ENCODE results near the gene HEG1.
"Not testable (repeated sequence)": the region's sequence is repeated elsewhere in the genome, so short reads cannot be mapped to it uniquely, and the experiment has no call there.

Gene HEG1

DNA sequence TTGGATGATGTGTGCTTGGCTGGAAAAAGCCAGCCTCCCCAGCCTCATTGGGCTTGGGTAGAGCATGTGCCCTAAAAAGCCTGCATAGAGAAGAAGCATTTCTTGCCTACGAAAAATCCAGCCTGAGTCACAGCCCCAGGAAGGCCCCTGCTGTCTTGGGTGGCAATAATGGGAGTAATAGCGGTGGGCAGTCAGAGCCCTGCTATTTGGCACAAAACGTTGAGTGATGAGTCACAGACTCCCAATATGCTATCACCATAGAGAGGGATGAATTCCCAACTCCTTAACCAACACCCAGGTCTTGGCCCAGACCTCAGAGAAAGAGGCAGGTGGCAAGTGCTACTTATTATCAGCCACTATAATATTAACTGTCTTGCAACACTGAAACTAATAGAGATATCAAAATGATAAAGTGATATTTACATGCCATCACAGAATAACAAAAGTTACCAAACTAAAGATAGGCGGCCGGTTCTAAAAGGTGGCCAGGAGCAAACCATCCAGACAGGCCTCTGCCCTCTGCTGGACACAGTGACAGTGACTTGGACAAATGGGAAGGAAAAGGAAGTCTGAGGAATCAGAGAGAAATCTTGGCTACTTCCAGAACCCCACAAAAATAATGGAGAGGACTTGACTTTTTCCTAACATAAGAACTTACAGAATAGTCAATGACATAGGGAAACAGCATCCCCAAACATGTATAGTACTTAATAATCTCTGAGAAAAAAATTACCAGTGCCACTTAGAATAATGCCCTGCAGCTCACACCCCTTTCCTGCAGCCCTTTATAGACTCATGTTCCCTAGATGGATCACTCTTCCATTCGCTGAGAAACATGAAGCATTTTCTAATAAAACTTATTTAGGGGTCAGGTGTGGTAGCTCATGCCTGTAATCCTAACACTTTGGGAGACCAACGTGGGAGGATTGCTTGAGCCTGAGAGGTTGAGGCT, 69.3 kb downstream of the HEG1 start:
- peak; percentile 39 for DNase-seq (ENCODE audit: low read depth, low spot score)

DNA sequence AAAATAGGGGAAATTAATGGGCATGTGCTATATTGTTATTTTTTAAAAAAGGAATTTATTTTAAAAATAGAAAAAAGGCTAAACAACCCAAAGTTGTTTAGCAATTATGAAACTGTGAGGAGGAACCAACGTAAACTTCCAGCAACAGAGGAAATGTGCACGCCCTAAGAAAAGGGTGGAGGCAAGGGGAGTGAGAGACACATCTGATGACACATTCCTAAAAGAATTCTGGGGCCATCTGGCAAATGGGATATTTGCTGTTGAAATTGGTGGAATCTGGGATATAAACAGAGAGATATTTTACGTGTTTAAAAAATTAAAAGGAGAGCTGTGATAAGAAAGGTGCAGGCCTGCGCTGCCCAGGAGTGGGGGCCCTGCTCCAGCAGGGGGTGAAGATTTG, 70.4 kb downstream of the HEG1 start:
- DNase-seq (ENCODE audit: low read depth, low spot score): no peak

DNA sequence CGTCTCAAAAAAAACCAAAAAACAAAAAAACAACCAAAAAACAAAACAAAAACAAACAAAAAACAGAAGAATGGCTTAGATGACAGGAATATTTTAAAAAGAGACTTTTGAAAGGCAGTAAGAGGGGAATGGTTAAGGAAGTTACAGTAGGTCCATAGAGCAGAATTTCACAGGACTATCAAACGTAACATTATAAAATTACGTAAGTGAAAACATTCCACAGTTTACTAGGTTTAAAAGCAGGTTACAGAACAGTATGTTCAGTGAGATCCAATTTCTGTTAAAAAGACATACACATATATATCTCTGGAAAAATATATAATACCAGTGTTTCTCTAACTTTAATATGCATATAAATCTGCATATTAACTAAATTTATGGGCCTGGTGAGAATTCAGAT, 71.0 kb downstream of the HEG1 start:
- no peak for DNase-seq (ENCODE audit: low read depth, low spot score)

DNA sequence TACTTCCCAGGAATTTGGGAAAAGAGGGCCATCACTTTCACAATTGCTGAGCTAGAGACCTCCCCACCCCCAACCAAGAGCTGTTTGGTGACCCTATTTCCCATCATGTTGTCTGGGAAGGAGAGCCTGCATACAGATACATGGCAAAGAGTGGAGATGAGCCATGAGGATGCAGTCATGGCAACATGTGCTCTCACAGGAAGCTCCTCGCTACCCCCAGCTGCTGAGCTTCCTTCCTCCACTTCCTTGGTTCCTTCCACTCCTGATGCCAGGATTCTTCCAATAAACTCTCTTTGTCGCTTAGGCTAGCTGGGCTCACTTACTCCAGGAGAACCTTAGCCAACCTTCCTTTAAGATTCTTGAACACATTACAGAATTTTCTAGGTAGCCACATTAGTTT, 72.9 kb downstream of the HEG1 start:
- no peak for DNase-seq (ENCODE audit: low read depth, low spot score)

DNA sequence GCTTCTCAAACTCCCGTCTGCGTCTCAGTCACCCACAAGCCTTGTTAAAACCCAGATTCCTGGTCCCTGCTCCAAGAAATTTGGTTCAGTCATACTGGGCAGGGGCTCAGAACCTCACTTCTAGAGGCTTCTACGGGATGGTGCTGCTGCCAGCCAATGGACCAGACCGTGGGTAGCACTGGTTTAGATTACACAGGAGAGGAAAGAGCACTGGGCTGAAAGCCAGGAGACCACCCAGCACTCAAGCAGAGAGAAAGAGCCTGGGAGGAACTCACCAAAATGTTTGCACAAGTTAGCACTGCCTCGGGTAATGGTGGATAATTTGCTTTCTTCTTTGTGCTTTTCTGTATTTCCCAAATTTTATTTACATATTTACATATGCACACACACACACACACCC, 74.3 kb downstream of the HEG1 start:
- no peak for DNase-seq (ENCODE audit: low read depth, low spot score)

DNA sequence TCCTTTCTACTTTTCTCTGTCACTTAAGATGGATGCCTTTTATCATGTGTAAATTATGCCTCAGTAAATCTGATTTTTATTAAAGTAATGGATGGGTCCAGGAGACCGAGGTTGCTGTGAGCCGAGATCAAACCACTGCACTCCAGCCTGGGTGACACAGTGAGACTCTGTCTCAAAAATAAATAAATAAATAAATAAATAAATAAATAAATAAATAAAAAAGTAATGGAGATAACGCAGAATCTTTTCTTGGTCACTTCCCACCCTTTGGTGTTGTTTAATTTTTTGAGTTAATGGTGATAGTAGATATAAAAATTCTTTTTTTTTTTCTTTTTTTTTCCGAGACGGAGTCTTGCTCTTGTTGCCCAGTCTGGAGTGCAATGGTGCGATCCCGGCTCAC, 77.2 kb downstream of the HEG1 start:
- no peak for DNase-seq (ENCODE audit: low read depth, low spot score)

DNA sequence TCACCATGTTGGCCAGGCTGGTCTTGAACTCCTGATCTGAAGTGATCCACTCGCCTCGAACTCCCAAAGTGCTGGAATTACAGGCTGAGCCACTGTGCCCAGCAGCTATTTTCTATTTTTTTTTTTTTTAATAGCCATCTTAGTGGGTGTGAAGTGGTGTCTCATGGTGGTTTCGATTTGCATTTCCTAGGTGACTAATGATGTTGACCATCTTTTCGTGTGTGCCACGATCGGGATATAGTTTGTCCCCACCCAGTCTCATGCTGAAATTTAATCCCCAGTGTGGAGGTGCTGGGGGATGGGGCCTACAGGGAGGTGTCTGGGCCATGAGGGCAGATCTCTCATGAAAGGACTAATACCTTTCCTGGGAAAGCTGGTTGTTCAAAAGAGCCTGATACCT, 79.4 kb downstream of the HEG1 start:
- DNase-seq (ENCODE audit: low read depth, low spot score): no peak

DNA sequence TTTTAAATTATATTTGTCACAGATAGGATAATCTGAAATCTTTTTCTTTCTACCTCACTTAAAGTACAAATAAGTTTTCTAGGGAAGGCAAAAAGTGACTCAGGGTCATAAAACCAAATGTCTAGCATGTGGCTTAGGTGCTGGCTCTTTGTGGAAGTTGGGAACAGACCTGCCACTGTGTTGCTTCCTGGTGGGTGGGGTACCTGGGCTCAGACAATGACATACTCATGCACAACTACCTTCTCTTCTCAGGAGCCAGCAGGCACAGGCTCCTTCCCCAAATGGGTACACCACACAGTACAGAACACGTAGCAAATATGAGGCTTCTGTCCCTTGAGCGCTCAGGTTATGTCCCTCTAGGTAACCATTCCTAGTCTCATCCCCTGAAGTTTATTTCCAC, 81.1 kb downstream of the HEG1 start:
- no peak for DNase-seq (ENCODE audit: low read depth, low spot score)

DNA sequence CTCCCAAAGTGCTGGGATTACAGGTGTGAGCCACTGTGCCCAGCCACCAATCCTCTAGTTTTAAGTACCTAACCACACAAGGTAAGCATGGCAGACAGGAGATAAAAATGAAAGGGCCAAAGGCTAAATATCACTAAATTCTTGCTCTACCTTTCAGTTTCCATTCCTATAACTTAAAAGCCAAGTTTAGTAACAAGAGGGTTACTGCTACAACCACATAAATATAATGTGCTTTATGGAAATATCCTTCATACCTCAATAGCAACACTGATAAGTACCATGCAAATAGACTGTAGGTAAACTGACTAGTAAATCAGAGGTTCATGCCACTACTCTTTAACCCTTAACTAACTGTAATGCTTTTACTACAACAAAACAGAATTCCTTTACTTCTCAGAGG, 82.5 kb downstream of the HEG1 start:
- no peak for DNase-seq (ENCODE audit: low read depth, low spot score)

DNA sequence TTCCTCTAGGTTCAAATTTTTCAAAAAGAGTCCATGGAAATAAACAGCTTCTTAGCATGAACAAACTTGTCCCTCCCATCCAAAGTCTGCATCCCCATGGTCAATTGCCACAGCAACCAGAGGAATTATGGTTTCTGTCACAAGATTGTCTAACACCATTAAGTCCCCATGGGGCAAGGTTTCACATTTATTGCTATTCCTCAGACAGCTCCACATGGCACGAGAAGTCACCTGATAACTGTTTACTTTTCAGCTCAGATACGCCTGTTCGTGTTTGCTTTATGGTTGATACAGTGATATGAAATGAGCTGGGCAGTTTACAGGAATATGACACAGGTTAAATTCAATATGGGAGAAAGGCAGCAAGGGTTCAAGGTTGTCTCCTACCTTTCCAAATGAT, 83.3 kb downstream of the HEG1 start:
- DNase-seq (ENCODE audit: low read depth, low spot score): no peak

DNA sequence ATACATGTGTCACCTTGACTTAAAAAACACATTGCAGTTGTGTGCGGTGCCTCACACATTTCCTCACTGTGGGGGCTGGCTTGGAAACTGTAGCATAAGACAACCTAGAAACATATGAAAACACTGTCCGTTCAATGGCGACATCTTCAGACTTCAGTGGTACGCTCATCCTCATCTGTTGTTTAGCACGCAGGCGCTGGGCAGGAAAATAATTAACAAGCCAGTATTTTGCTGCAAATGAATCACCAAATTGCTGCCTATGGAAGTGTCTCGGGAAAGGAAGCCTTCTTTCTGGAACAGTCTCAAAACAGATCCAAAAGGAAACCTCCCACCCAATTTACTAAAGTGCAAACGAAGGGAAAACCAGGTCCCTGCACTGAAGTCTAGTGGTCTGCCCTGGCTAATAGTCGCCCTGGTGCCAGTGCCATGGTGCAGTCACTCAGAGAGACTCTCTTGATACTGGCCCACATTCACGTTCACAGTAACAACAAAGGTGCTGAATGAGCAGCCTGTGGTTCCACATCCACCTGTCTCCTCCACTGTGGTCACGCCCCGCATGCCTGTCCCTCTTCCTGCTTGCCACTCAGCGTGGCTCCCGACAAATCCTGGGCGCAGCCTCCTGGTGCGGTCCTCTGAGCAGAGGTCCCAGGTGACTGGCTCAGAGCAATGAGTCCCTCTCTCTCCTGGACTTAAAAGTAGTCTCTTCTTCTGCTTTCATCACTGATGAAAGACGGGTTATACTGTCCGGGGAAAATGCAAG, 85.7 kb downstream of the HEG1 start:
- DNase-seq (ENCODE audit: low read depth, low spot score): no peak

DNA sequence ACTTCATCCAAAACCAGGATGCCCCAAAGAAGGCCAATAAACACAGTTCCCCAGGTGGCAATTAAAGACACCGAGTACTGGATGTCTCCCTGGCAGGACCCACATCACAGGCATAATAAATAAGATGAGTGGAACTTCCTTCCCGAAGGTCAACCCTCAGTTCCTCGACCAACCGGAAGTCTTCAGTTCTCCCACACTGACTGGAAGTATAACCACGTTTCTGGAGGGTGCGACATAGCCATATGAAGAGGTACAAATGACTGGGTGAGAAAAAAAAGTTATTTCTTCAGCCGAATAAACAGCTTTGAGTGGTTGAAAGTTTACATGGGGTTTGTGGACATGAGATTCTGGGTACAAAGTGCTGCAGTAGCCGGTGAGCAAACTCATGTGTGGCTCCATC, 86.6 kb downstream of the HEG1 start:
- DNase-seq (ENCODE audit: low read depth, low spot score): no peak

DNA sequence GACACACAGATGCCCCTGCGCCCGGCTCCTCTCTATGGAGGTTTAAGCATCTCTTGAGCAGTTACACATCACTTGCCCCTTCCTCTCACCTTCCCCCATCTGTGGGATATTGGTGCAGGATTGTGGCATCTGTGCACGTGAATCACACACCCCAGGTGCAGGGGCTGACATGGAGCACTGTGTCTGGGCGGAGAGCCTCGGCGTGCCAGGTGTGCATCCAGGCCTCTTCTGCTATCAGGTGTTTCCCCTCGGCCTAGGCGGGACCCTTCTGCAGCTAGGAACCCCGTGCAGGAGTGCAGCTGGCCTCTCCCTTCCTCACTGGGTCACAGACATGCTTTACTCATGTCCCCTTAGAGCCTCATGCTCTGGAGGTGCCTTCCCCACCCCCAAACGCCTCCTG, 87.8 kb downstream of the HEG1 start:
- no peak for DNase-seq (ENCODE audit: low read depth, low spot score)

DNA sequence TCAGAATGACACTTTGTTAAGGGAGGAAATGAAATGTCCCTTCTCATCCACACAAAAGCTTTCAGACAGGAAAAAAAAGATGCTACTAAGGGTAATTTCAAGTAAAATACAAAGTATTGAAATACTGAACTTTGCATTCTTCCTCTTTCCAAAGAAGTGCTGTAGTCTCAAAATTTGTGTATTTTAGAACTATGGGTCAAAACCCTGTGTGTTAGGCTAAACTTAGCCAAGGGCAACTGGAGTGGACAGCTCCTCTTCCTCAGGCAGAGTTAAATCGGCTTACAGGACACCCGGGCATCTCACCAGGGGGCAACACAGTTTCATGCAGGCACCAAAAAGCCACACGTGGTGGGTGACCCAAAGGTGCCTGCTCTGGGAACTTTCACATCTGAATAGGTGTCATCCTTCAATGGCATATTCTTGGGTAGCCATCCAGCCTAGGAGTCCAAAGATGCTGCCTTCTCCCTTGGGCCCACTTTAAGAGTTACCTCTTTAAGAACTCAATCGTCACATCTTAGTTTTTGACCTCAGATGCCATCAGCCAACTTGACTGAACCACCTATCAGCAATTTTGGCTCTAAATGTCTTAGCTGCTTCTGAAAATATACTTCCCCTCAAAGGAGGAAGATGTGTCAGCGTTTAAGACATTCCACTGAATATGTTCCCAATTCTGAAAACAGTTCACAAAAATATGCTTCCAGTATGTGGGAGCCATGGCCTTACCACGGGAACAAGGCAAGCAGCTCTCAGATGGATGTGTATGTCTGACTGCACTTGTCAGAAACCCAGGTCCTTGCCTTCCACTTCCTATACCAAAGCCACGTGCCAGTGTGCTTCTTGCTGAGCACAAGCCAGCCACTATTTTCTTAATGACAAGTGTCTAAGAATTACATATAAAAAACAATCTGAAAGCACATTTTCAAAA, 89.0 kb downstream of the HEG1 start:
- no peak for DNase-seq (ENCODE audit: low read depth, low spot score)

DNA sequence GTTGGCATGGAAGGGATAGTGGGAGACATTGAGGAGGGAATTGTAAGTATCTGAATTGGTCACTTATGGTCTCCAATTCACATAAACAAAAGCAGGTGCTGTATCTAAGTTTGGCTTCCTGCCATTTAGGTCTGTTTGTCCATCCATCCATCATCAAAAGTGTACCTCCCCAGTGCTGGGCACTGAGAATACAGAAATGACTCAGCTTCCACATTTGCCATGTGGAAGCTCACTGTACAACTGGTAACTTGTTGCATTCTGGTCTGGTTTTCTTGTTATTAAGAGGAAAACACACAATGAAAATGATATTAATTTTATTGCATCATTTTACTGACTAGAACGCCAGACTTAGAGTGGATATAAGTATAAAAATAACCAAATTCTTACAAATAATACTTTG, 90.4 kb downstream of the HEG1 start:
- no peak for DNase-seq (ENCODE audit: low read depth, low spot score)

DNA sequence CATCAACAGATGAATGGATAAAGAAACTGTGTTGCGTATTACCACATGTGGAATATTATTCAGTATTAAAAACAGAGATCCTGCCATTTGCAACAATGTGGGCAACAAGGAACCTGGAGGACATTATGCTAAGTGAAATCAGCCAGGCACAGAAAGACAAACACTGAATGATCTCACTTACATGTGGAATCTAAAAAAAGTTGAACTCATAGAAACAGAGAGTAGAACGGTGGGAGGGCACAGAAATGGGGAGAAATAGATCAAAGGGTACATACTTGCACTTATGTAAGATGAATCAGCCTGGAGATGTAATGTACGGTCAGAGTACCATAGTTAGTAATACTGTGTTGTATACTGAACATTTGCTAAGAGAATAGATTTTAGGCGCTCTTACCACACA, 91.4 kb downstream of the HEG1 start:
- DNase-seq (ENCODE audit: low read depth, low spot score): no peak

DNA sequence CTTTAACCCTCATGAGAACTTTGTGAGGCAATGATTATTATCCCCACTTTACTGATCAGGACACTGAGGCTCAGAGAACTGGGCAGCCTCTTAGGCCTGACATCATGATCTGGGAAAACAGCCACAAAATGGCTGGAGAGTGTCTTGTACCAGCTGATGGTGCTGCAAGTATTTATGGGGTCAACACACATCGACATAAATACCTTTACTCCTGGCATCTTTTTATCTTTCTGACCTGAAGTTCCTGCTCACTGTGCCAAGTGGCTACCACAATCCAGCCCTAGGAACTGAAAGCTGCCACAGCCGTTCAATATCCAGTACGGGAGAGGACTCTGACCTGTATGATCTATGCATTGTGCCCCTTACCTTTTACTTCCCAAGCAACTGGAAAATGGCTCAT, 92.0 kb downstream of the HEG1 start:
- no peak for DNase-seq (ENCODE audit: low read depth, low spot score)

DNA sequence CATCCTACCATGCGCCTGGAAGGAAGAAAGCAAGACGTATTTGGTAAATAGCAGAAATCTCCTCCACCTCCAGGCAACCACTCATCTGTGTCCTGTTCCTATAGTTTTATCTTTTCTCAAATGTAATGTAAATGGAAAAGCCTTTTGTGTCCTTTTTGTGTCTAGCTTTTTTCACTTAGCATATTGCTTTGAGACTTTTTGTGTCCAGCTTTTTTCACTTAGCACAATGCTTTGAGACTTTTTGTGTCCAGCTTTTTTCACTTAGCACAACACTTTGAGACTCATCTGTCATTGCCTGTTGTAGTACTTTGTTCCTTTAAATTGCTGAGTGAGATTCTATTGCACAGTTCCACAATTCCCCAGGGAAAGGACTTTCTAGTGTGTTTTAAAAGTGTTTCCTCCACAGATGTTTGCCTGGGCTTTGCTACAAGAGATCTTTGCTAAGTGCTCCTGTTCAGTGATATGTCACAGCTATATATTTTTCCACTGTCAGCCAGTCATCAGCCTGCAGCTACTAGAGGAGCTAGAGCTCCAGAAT, 93.3 kb downstream of the HEG1 start:
- DNase-seq (ENCODE audit: low read depth, low spot score): no peak

DNA sequence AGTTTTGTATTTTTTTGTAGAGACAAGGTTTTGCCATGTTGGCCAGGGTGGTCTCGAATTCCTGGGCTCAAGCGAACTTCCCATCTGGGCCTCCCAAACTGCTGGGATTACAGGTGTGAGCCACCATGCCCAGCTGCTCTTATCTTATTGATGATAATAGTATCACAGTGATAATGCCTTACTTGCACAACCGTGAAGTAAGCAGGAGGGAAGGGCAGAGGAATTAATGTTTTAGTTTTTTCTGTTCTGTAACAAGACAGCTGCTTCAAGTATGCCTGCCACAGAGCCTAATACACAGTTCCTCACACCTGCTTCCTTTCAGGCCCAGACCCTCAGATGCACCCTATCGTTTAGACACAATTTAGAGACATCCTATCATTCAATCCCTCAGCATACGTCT, 95.1 kb downstream of the HEG1 start:
- DNase-seq (ENCODE audit: low read depth, low spot score): no peak

DNA sequence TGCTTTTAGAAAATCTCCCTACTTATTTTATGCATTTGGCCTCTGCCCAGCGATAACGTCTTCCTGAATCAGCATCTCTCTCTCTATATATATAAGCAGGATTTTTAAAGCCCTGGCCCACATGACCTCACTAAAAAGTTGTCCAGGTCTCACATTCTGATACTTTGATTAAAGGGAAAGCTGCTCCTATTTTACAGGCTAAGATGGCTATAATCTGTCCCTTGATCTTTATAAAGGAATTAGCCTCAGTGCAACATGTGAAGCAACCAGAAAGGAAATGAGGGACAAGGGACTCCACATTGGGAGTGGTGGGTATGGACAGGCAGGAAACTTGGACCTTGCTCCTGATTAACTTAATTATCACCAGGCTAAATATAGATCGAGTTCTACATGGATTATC, 95.7 kb downstream of the HEG1 start:
- DNase-seq (ENCODE audit: low read depth, low spot score): no peak

DNA sequence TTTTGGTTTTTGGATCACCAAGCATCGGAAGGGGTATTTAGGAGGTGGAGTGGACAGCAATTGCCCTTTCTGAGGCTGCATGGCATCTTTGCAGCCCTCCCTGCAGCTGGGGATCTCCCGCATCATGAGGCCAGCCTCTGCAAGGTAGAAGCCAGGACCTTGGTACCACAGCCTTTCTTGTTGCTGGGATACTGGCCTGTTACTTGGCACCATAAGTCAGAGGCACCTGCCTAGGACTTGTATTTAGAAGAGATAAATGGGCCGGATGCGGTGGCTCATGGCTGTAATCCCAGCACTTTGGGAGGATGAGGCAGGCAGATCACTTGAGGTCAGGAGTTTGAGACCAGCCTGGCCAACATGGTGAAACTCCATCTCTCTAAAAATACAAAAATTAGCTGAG, 97.8 kb downstream of the HEG1 start:
- not testable (repeated sequence) for DNase-seq (ENCODE audit: low read depth, low spot score)

Measured in smooth muscle cell of the brain vasculature (primary cell).